GM18511 (cell line): ENCODE results near the gene HCN3.

Experiments
- ATAC-seq: cut with Tn5 transposase; IDR thresholded peaks from one replicate; pipeline ENCODE4 v1.9.1; 2021; ENCODE audit warnings: mild to moderate bottlenecking, moderate library complexity; ENCODE audit not compliant: unreplicated experiment

Gene HCN3

GRCh38 chr1:155253797-155254196 is 23.5 kb upstream of the HCN3 start:
- no peak for ATAC-seq

- ATAC-seq = no peak
Measured at GRCh38 chr1:155254228-155254713, 23.0 kb upstream of the HCN3 start.

- no peak for ATAC-seq
Measured at GRCh38 chr1:155254714-155255242, 22.5 kb upstream of the HCN3 start.

- peak; percentile 60 for ATAC-seq
Measured at GRCh38 chr1:155255243-155256007, 21.8 kb upstream of the HCN3 start, which contains the start of gene ENTREP3. ENTREP3 (minus strand) TSS chr1:155255483; CDS start chr1:155254877, 606 bp downstream.

- ATAC-seq = no peak
Measured at GRCh38 chr1:155256058-155256852, 21.0 kb upstream of the HCN3 start.

- no peak for ATAC-seq
Measured at GRCh38 chr1:155260276-155260675, 17.0 kb upstream of the HCN3 start.

GRCh38 chr1:155261493-155261851 is 15.8 kb upstream of the HCN3 start:
- ATAC-seq = no peak

GRCh38 chr1:155261852-155262673 is 15.2 kb upstream of the HCN3 start, which contains the start of gene SCAMP3:
SCAMP3 (minus strand) TSS chr1:155262360; CDS start chr1:155262151, 209 bp downstream.
- ATAC-seq = peak; percentile 96

GRCh38 chr1:155263067-155263466 is 14.2 kb upstream of the HCN3 start:
- ATAC-seq = no peak

GRCh38 chr1:155266553-155266952 is 10.7 kb upstream of the HCN3 start:
- no peak for ATAC-seq

- ATAC-seq = no peak
Measured at GRCh38 chr1:155267373-155267772, 9.9 kb upstream of the HCN3 start.

GRCh38 chr1:155268630-155269029 is 8.6 kb upstream of the HCN3 start:
- no peak for ATAC-seq

GRCh38 chr1:155269381-155269780 is 7.9 kb upstream of the HCN3 start:
- no peak for ATAC-seq

GRCh38 chr1:155272466-155273342 is 4.6 kb upstream of the HCN3 start:
- peak; percentile 44 for ATAC-seq

GRCh38 chr1:155273343-155274245 is 3.7 kb upstream of the HCN3 start, which contains the start of gene CLK2:
CLK2 (minus strand) TSS chr1:155273504; CDS start chr1:155270977, 2,527 bp downstream.
- ATAC-seq = peak; percentile 83

GRCh38 chr1:155277902-155278688 is 832 bp downstream of the HCN3 start:
- no peak for ATAC-seq

- ATAC-seq = no peak
Measured at GRCh38 chr1:155278689-155279160, 1.5 kb downstream of the HCN3 start.

GRCh38 chr1:155279268-155279667 is 2.0 kb downstream of the HCN3 start:
- no peak for ATAC-seq
